Breast epithelium (tissue), 3 donors: ENCODE results near the gene NT5C2.

ENCODE experiments used
- POLR2A ChIP-seq: fragments of 450-650 bp; IDR thresholded peaks from one replicate; pipeline ENCODE4 v1.6.1; 2016; ENCODE audit warnings: antibody characterized with exemption, mild to moderate bottlenecking, moderate library complexity
- TF ChIP-seq, protein P1 (sequence below), 3 donors: fragments of 450-650 bp; IDR thresholded peaks; one replicate each; pipeline ENCODE4 v1.5.1; 2016 to 2017; ENCODE audit warnings: antibody characterized with exemption in 3 of 3, mild to moderate bottlenecking in 3 of 3, moderate library complexity in 3 of 3

DNA sequence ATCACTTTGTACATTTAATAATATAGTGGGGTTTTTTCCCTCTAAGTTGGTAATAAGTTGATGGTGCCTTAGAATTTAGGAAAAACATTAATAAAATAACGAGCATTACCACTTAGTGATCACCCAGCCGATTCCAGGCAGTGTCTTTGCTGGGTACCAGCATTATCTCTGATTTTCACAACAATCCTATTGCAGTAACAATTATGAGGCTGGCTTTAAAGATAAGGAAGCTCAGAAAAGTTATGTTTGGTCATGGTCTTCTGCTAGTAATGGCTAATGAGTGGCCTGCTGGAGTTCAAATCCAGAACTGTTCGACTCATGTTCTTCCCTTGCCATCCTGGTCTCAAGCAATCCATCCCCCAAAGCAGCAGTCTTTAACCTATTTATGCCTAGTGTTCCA, 147.1 kb downstream of the NT5C2 start:
- no peak for TF ChIP-seq POLR2A
- TF ChIP-seq, protein P1, sequence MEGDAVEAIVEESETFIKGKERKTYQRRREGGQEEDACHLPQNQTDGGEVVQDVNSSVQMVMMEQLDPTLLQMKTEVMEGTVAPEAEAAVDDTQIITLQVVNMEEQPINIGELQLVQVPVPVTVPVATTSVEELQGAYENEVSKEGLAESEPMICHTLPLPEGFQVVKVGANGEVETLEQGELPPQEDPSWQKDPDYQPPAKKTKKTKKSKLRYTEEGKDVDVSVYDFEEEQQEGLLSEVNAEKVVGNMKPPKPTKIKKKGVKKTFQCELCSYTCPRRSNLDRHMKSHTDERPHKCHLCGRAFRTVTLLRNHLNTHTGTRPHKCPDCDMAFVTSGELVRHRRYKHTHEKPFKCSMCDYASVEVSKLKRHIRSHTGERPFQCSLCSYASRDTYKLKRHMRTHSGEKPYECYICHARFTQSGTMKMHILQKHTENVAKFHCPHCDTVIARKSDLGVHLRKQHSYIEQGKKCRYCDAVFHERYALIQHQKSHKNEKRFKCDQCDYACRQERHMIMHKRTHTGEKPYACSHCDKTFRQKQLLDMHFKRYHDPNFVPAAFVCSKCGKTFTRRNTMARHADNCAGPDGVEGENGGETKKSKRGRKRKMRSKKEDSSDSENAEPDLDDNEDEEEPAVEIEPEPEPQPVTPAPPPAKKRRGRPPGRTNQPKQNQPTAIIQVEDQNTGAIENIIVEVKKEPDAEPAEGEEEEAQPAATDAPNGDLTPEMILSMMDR (IDR thresholded peaks at IDR 0.05) = no peak
